Measurements from ENCODE around the gene SYNDIG1L.

The SYNDIG1L gene

GRCh38 chr14:74402401-74403251, 23.4 kb downstream of the SYNDIG1L start:
- no peak overlapping the region for H2AFZ ChIP-seq (ENCODE audit: low read depth, low read length, severe bottlenecking)
- H3K9me2 ChIP-seq (replicated peaks; ENCODE audit: insufficient read depth, low read length), result no peaks in the 10 kb centered on the region
- no peaks in the 10 kb centered on the region for H4K20me1 ChIP-seq (ENCODE audit: low read depth, low read length)
- TF ChIP-seq EZH2phosphoT487 (conservative IDR thresholded peaks at IDR 0.05; ENCODE audit: low read length), result no peak
- TF ChIP-seq, protein P1, sequence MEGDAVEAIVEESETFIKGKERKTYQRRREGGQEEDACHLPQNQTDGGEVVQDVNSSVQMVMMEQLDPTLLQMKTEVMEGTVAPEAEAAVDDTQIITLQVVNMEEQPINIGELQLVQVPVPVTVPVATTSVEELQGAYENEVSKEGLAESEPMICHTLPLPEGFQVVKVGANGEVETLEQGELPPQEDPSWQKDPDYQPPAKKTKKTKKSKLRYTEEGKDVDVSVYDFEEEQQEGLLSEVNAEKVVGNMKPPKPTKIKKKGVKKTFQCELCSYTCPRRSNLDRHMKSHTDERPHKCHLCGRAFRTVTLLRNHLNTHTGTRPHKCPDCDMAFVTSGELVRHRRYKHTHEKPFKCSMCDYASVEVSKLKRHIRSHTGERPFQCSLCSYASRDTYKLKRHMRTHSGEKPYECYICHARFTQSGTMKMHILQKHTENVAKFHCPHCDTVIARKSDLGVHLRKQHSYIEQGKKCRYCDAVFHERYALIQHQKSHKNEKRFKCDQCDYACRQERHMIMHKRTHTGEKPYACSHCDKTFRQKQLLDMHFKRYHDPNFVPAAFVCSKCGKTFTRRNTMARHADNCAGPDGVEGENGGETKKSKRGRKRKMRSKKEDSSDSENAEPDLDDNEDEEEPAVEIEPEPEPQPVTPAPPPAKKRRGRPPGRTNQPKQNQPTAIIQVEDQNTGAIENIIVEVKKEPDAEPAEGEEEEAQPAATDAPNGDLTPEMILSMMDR (IDR thresholded peaks at IDR 0.05; ENCODE audit: insufficient read depth, low read length, poor library complexity, severe bottlenecking), result no peak
- H3K9me3 ChIP-seq (ENCODE audit: insufficient read depth, low read length), result no peaks in the 10 kb centered on the region
- H3K36me3 ChIP-seq (ENCODE audit: low read length), result no peaks in the 10 kb centered on the region
- no peak overlapping the region for H3K9ac ChIP-seq (ENCODE audit: low read length)
- peak overlapping the region; percentile 50 for H3K4me2 ChIP-seq (ENCODE audit: low read depth, low read length, poor library complexity, severe bottlenecking)
- H3K4me3 ChIP-seq (ENCODE audit: insufficient read depth, low read length, poor library complexity, severe bottlenecking), result no peak overlapping the region
- peak overlapping the region; percentile 28; the same call in 1 of the 2 replicates for H3K27ac ChIP-seq (ENCODE audit: low read depth, low read length)
- H3K79me2 ChIP-seq (ENCODE audit: insufficient read depth, low read length), result no peaks in the 10 kb centered on the region
- H3F3A ChIP-seq (ENCODE audit: insufficient read depth), result no peaks in the 10 kb centered on the region
- H3K27me3 ChIP-seq (ENCODE audit: low read length), result no peaks in the 10 kb centered on the region

GRCh38 chr14:74401504-74402241, 24.3 kb downstream of the SYNDIG1L start:
- H3K79me2 ChIP-seq (ENCODE audit: insufficient read depth, low read length), result no peaks in the 10 kb centered on the region
- H3K4me2 ChIP-seq (ENCODE audit: low read depth, low read length, poor library complexity, severe bottlenecking), result peak overlapping the region; percentile 50
- no peaks in the 10 kb centered on the region for H3K9me2 ChIP-seq (replicated peaks; ENCODE audit: insufficient read depth, low read length)
- TF ChIP-seq EZH2phosphoT487 (conservative IDR thresholded peaks at IDR 0.05; ENCODE audit: low read length), result no peak
- TF ChIP-seq, protein P1 (IDR thresholded peaks at IDR 0.05; ENCODE audit: insufficient read depth, low read length, poor library complexity, severe bottlenecking), result no peak
- no peaks in the 10 kb centered on the region for H3K27me3 ChIP-seq (ENCODE audit: low read length)
- H2AFZ ChIP-seq (ENCODE audit: low read depth, low read length, severe bottlenecking), result peak overlapping the region; percentile 31
- H3K27ac ChIP-seq (ENCODE audit: low read depth, low read length), result peak overlapping the region; percentile 62
- H3K4me3 ChIP-seq (ENCODE audit: insufficient read depth, low read length, poor library complexity, severe bottlenecking), result peak overlapping the region; percentile 13
- H4K20me1 ChIP-seq (ENCODE audit: low read depth, low read length), result no peaks in the 10 kb centered on the region
- no peaks in the 10 kb centered on the region for H3K9me3 ChIP-seq (ENCODE audit: insufficient read depth, low read length)
- H3K36me3 ChIP-seq (ENCODE audit: low read length), result no peaks in the 10 kb centered on the region
- H3F3A ChIP-seq (ENCODE audit: insufficient read depth), result no peaks in the 10 kb centered on the region
- peak overlapping the region; percentile 36; the same call in 1 of the 2 replicates for H3K9ac ChIP-seq (ENCODE audit: low read length)

GRCh38 chr14:74400919-74401503, 25.0 kb downstream of the SYNDIG1L start:
- no peak overlapping the region for H3K9ac ChIP-seq (ENCODE audit: low read length)
- H3K4me3 ChIP-seq (ENCODE audit: insufficient read depth, low read length, poor library complexity, severe bottlenecking), result no peak overlapping the region

More at GRCh38 chr14:74400919-74401503, 25.0 kb downstream of the SYNDIG1L start:
- no peak overlapping the region for H2AFZ ChIP-seq (ENCODE audit: low read depth, low read length, severe bottlenecking)
- H3K9me2 ChIP-seq (replicated peaks; ENCODE audit: insufficient read depth, low read length), result no peaks in the 10 kb centered on the region
- TF ChIP-seq, protein P1 (IDR thresholded peaks at IDR 0.05; ENCODE audit: insufficient read depth, low read length, poor library complexity, severe bottlenecking), result no peak
- TF ChIP-seq EZH2phosphoT487 (conservative IDR thresholded peaks at IDR 0.05; ENCODE audit: low read length), result no peak
- H3F3A ChIP-seq (ENCODE audit: insufficient read depth), result no peaks in the 10 kb centered on the region
- no peaks in the 10 kb centered on the region for H3K79me2 ChIP-seq (ENCODE audit: insufficient read depth, low read length)
- H3K36me3 ChIP-seq (ENCODE audit: low read length), result no peaks in the 10 kb centered on the region
- peak overlapping the region; percentile 62; the same call in 1 of the 2 replicates for H3K27ac ChIP-seq (ENCODE audit: low read depth, low read length)
- H3K9me3 ChIP-seq (ENCODE audit: insufficient read depth, low read length), result no peaks in the 10 kb centered on the region
- H3K4me2 ChIP-seq (ENCODE audit: low read depth, low read length, poor library complexity, severe bottlenecking), result peak overlapping the region; percentile 50
- no peaks in the 10 kb centered on the region for H4K20me1 ChIP-seq (ENCODE audit: low read depth, low read length)
- H3K27me3 ChIP-seq (ENCODE audit: low read length), result no peaks in the 10 kb centered on the region

Measured in SU-DHL-6 (cell line).